ENCODE measurements around the gene KCNK5.

DNA sequence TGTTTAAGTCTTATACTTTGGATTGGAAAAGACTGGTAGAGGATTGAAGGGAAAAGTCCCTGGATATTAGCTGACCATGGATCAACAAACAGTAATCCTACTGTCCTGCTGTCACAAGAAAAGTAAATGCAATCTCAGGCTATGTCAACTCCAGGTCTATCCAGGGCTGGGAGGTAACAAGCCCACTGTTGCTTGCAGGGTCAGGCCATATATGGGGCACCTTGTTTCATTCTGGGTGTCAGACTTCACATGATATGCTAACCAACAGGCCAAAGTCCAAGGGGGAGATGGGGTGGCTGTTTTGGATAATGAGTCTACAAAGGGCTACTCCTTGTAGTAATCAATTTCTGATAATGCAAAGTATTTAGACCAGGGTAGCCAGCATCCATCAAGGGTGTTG is 30.7 kb downstream of the KCNK5 start:
- TF ChIP-seq, protein P1, sequence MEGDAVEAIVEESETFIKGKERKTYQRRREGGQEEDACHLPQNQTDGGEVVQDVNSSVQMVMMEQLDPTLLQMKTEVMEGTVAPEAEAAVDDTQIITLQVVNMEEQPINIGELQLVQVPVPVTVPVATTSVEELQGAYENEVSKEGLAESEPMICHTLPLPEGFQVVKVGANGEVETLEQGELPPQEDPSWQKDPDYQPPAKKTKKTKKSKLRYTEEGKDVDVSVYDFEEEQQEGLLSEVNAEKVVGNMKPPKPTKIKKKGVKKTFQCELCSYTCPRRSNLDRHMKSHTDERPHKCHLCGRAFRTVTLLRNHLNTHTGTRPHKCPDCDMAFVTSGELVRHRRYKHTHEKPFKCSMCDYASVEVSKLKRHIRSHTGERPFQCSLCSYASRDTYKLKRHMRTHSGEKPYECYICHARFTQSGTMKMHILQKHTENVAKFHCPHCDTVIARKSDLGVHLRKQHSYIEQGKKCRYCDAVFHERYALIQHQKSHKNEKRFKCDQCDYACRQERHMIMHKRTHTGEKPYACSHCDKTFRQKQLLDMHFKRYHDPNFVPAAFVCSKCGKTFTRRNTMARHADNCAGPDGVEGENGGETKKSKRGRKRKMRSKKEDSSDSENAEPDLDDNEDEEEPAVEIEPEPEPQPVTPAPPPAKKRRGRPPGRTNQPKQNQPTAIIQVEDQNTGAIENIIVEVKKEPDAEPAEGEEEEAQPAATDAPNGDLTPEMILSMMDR (IDR thresholded peaks at IDR 0.05), result no peak
- no peak for TF ChIP-seq POLR2A (IDR thresholded peaks at IDR 0.05)
- no peak for TF ChIP-seq EP300 (IDR thresholded peaks at IDR 0.05)

All from tibial nerve (tissue), 4 donors.